ENCODE measurements around the gene INVS.
"Not testable (repeated sequence)": the region's sequence is repeated elsewhere in the genome, so short reads cannot be mapped to it uniquely, and the experiment has no call there.

INVS gene

DNA sequence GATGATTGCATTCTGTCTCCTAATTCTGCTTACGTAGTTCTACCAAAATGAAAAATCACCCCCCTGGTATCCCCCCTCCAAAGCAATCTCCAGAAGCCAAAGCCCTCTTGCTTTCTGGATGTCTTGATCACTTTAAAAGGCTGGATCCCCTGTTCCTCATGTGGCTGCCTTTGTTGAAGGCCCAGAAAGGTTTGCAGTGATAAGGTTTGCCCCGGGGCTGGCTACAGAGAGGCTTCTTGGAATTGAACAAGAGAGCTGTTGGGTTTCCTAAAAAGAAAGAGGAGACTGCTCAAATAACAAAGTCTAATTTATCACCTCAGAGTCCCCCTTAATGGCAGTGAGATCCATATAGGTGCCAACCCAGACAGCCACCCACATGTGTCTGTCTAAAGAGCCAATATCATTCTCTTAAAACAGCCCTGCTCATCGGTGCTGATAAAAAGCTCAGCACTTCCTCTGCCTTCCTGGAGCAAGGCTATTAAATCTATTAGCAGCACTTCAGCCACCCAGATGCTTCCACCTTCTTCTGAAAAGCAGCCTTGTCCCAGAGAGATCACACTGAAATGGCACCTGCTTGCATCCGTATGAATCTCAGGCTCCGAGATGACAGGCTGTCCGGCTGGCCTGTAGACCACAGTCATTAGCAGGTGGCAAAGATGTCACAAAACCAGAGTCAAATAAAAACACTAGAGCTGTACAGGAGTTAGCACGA is 182.8 kb downstream of the INVS start:
- no peak for DNase-seq

DNA sequence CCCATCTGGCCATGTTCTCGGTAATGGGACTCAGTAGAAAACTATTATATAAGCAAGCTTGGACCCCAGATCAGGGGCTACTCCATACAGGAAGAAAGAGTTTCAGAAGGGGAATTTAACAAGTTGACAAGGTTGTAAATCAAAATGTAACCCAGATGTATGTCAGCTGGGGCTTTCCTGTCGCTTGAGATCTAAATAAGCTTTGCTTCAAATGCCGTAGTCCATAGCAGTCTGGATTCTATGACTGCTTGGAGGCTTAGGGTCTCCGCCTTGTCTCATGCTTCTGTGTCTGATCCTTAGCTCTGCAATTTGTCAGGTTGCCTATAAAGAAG is 183.3 kb downstream of the INVS start:
- DNase-seq, result no peak

DNA sequence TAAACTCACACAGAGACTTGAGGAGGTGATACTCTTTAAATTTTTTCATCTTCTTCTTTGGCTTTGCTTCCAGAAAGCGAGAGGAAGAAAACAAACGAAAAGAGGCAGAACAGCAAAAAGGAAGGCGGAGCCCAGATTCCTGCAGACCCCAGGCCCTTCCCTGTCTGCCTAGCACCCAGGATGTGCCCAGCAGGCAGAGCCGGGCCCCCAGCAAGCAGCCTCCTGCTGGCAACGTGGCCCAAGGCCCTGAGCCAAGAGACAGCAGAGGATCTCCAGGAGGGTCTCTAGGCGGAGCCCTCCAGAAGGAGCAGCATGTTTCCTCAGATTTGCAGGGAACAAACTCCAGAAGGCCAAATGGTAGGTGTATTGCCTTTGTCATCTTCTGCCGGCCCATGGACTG is 185.2 kb downstream of the INVS start:
- no peak for DNase-seq

DNA sequence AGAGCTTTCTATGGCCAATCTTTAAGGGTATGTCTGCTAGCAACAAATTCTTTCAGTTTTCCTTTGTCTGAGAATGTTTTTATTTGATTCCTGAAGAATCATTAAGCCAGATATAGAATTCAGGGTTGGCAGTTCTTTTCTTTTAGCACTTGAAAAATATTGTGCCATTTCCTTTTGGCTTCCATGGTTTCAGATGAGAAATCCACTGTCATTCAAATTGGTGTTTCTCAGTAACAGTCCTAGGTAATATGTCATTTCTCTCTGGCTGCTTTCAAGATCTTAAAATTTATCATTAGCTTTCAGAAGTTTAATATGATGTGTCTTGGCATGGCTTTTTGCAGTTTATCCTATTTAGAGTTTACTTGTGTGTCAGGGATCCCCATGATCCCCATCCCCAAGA is 186.0 kb downstream of the INVS start:
- DNase-seq, result no peak

DNA sequence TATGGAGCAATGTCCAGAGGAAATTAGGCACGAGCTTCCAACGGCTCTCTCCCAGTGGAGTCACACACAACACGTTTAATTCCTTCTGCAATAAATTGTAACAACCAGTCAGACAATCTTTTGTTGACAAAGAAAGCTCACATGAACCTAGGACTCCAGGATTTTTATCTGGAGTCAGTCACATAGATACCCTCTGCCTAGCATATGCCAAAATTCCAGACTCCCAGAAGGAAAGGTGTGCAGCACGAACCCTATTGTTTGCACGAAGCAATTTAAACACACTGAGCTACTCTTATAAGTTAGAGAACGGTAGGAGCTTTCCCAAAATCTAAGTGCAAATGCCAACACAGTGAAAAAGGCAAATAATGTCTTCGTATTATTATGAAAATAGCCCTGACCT is 186.6 kb downstream of the INVS start:
- no peak for DNase-seq

DNA sequence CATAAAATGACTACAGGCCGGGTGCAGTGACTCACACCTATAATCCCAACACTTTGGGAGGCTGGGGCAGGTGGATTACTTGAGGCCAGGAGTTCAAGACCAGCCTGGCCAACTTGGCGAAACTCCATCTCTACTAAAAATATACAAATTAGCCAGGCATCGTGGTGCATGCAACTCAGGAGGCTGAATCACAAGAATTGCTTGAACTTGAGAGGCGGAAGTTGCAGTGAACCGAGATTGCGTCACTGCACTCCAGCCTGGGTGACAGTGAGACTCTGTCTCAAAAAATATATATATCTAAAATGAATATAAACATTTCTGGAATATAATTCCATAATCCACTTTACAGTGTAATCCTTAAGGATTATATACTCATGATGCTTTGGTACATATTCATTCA is 187.2 kb downstream of the INVS start:
- no peak for DNase-seq

DNA sequence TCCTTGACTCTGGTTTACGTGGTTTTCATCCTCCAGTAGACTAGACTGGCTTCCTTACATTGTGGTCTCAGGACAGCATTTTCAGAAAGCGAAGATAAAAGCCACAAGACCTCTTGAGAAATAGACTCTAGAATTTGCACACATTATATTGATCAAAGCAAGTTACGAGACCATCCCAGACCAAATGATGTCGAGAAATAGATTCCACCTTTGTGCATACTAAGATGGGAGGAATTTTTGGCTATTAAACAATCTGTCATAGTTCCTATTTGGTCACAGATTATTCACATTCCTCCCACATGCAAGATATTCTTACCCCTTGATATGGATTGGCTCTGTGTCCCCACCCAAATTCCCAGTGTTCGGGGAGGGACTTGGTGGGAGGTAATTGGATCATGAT is 188.1 kb downstream of the INVS start:
- no peak for DNase-seq

DNA sequence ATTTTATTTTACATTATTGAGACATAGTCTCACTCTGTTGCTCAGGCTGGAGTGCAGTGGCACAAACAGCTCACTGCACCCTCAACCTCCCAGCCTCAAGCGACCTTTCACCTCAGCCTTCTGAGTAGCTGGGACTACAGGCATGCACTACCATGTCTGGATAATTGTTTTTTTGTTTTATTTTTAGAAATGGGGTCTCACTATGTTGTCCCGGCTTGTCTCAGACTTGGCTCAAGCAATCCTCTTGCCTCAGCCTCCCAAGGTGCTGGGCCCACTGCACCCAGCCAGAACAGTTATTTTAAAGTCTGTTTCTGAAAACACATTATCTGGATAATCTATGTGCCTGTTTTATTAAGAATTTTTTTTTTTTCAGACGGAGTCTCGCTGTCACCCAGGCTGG is 191.7 kb downstream of the INVS start:
- DNase-seq, result no peak

DNA sequence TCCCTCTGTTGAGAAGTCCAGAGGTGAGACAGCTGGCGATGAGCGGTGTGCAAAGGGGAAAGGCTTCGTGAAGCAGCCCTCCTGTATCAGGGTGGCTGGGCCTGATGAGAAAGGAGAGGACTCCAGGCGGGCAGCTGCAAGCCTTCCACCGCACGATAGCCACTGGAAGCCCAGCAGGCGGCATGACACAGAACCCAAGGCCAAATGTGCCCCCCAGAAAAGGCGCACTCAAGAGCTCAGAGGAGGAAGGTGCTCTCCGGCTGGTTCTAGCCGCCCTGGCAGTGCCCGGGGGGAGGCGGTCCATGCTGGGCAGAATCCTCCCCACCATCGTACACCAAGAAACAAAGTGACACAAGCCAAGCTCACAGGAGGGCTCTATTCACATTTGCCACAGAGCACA is 193.4 kb downstream of the INVS start:
- no peak for DNase-seq

DNA sequence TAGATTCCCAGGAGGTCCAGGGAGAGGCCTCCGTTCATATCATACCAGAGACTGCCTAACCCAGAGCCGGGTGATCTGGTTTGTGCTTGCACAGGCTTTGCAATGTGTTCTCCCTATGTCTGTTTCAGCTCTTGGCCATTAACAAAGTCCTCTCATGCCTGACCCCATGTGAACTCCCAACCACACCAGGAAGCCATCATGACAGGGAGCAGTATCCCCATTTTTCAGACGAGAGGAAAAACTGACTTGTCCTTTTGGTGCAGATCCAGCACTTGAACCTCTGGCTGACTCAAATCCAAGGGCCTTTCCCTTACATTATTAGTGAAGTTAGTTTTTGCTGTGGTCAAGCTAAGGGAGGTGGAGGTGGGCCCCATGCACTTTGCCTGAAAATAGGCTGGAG is 195.3 kb downstream of the INVS start:
- DNase-seq, result no peak

DNA sequence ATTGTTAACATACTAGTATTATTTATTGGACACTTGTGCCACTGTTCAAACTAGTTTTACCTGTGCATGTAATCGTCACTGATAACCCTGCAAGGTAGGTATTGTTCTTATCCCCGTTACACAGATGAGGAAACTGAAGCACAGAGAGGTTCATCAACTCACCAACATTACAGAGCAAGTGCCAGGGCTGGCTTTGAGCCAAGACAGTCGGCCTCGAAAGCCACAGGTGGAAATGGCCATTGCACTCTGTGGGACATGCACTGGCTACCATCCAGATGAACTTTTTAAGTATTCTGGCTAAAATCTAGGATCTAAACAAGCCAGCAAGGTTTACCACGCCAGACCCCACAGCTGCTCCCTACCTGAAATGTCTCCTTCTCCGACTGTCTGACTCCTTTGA is 195.8 kb downstream of the INVS start:
- DNase-seq, result no peak

DNA sequence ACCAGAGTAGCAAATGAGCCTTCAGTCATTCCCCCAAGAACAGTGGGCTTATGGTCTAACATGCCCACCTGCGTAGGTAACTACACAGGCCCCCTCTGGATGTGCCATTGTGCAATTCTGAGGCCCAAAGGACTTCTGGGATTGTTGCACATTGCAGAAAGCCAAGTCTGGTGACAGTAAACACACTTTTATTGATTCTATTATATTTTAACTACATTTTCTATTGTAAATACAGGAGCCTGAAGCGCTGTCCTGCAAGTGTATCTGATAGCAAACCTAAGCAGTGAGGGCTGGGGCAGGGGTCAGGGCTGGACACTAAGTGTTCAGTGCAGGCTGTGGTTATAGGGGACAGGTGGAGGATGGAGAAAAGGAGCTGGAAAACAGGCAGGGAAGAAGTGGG is 196.2 kb downstream of the INVS start:
- no peak for DNase-seq

DNA sequence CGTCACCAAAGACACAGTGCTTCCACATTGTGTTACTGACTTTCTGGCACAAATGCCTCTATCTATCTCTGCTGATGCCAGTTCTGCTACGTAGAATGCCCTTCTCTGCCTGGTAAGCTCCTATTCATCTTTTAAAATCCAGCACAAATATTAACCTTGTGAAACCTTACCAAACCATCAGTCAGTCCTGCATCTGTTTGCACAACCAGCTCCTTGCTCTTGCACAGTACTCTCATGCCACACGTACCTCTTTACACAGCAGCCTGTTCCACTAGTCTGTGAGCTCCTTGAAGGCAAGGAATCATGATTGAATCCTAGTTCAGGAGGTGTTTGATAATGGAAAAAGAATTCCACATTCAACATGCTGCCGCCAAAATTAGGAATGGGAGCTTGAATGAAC is 197.4 kb downstream of the INVS start:
- DNase-seq, result no peak

DNA sequence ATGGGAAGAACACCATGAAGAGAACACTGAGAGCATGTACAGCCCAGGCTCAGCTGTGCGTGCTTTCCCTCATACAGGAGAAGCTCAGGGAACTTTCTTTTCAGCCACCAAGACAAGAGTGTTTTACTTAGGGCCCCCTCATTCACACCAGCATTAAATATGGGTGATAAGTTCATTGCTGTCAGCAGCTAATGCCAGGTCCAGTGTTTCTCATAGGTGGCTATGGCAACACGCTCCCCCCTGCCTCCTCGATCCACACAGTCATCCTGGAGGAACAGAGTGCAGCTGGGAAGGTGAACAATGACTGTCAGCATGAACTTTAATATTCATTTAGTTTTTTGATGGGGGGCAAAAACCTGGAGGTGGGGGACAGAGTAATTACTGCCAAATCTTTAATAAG is 199.3 kb downstream of the INVS start:
- DNase-seq, result no peak

DNA sequence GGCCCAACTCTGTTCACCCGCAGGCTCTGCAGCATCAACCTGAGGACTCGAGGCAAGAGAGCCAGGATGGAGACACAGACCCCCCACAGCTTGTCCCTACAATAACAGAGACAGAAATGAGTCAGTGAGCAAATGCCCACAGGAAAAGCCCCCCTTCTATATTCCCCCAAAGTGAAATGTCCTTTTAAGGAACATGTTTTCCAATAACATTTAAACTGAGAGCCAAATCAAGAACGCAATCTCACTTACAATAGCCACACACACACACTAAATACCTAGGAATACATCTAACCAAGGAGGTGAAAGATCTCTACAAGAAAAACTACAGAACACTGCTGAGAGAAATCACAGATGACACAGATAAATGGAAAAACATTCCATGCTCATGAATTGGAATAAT is 204.7 kb downstream of the INVS start:
- no peak for DNase-seq

DNA sequence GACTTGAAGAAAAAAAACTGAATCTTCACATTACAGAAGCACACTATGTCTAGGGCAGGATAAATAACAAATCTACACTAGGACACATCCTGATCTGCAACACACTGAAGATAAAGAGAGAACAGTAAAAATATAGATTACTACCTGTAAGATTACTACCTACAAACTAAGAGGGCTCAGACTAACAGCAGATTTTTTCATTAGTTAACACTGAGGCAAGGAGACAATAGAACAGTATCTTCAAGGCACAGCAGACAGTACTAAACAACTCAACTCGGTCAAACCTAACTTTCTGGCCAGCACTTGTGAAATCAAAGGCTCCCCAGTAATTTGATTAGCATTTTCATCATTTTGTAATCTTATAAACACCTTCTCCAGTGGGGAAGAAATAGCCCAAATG is 207.2 kb downstream of the INVS start:
- no peak for DNase-seq

DNA sequence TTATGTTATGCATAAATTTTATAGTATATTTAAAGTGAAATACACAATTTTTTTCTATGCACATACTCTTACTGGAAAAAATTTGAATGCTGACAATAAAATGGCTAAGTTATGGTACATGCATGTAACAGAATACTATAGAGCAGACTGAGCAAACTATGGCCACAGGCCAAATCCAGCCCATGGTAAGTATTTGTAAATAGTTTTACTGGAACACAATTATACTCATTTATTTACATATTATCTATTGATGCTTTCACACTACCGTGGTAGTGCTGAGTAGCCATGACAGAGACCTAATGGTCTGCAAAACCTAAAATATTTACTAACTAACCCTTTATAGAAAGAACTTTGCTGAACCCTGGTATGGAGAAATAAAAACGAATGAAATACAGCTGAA is 208.0 kb downstream of the INVS start:
- DNase-seq, result no peak

DNA sequence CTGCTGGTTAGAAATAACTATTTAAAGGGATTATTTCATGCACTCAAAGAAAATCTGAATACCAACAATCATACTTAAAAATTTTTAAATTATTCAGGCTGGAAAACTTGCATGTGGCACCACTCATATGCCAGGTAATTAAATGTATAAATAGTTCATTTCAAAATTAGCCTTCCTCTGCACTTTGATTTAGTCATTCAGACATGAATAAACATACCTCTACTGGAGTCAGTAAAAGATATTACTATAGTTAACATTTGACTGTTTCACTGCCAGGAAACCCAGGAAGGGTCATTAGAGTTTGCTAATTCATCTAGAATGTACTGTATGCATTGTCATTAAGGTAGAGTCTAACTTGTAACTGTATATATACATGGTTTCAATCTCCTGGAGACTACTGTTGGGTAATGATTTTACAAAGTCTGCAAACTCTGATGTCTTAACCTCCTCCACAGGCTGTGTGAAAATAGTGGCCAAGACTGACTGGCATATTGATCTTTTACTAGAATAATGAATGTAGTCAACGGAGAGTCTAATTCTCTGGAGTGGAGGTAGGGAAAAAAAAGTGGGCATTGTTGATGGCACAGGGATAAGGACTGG is 210.0 kb downstream of the INVS start:
- DNase-seq, result no peak

DNA sequence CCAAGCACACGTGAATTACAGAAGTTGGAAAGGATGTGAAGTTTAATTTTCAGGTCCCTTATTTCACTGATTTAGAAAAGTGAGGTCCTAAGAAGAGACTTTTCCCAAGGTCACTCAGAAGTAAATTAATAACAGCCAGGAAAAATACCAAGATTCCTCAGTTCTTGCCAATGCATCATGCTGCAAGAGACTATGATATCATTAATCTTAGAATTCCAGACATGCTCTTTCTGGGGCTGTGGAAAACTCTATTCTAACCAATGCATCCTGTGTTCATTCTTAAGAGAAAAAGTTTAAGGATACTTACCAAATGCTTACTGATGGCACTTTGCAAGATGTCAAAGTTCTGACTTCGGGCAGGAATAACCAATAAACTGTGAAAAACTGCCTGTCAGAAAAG is 210.9 kb downstream of the INVS start:
- no peak for DNase-seq

DNA sequence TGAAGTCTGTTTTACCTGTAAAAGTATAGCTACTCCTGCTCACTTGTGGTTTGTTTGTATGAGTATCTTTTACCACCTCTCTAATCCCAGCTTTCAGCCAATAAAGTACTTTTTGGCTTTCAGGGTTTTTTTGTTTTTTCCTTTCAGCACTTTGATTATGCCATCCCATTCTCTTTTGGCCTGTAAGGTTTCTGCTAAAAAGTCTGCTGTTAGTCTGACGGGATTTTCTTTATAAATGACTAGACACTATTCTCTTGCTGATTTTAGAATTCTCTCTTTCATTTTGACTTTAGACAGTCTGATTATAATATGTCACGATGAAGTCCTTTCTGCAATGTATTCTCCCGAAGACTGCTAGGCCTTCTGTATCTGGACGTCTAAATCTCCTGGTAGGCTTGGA is 216.5 kb downstream of the INVS start:
- no peak for DNase-seq

DNA sequence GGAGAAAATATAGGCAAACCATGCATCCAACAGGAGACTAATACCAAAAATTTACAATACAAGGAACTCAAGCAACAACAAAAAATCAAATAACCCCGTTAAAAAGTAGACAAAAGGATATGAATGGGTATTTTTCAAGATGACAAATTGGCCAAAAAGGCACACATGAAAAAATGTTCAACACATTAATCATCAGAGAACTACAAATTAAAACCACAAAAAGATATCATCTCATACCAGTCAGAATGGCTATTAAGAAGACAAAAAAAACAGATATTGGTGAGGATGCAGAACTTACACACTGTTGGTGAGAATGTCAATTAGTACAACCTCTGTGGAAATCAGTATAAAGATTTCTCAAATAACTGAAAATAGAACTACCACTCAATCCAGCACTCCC is 218.7 kb downstream of the INVS start:
- DNase-seq, result no peak

DNA sequence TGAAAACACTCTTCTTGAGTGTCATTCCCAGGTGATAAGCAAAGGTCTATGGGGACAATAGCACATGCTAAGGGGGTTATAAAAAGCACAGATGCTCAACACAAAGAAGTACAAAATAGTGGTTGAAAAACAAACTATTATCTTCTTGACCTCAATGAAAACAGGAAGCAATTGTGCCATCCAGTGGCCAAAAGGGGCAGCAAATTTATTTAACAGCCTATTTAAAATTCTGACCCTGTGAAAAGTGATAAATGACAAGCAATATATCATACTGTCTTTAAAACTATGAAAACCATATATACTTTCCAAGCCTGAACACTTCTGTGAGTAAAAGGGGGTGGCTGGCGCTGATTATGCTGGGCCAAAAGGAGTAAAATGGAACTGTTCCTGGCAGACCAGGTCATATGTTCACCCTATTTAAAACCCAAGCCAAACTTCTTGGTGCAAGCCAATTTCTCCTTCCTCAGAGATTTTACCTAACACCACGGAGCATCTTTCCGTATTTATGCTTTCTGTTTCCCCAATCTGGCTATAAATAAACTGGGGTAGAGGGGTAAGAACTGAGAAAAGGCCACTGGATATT is 224.0 kb downstream of the INVS start:
- DNase-seq, result no peak

DNA sequence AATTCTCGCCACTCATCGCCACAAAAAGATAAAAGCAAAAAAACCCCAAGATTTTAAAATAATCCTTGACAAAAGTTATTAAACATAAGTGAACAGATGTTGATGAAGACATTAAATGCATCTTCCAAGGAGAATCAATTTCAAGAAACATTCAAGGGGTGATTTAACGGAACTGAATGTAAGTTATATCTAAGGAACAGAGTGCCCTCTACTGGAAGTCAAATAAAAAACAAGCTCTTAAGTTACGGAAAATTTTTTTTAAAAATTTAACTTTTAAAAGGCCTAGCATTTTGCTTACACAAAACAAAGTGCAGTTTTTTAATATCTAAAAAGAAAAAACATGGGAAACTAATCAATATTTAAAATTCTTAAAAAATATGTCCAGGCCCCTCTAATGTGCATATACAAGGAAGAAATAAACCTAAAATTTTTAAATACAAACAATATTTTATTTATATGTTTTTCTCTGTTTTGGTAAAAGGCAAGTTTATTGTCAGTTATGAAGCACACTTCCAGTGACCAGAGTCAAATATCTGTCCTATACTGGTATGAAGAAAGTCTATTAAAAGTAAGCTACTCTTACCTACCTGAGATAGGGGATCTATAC is 225.7 kb downstream of the INVS start:
- DNase-seq, result peak; percentile 19

DNA sequence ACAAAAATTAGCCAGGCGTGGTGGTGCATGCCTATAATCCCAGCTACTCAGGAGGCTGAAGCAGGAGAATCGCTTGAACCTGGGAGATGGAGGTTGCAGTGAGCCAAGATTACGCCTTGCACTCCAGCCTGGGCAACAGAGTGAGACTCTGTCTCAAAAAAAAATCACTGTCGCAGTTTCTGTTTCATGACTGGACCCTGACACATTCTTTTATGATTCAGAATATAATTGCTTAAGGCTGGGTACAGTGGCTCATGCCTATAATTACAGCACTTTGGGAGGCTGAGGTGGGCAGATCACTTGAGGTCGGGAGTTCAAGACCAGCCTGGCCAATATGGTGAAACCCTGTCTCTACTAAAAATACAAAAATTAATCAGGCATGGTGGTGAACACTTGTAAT is 239.7 kb downstream of the INVS start:
- DNase-seq, result not testable (repeated sequence)

DNA sequence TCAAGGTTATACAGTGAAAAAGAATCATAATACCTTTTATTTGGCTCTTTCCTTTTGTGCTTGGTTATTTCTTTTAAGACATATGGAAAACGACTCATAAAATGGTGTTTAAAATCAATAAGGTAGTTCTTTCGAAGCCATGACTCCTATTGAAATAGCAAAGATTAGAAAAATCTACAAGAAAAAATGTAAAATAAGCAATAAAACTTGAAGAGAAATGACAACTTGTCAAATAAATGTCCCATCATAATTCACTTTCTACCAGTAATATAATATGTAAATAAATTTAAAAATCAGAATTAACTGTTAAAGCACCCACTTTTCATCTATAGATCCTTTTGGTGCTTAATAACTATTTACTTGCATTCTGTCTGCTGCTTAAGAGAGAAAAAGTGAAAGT is 241.2 kb downstream of the INVS start:
- DNase-seq, result no peak
